HCT116 (cell line): ENCODE results near the gene LBR.

ENCODE experiments used
- POLR2A ChIP-seq: IDR thresholded peaks from 2 replicates; pipeline ENCODE4 v1.7.0; 2011; ENCODE audit warnings: borderline replicate concordance; ENCODE audit not compliant: insufficient read depth, insufficient read length; ENCODE audit errors: extremely low read depth
- POLR2AphosphoS5 ChIP-seq: IDR thresholded peaks from 2 replicates; pipeline ENCODE4 v1.6.1; 2011; ENCODE audit warnings: mild to moderate bottlenecking, low read depth, low read length, moderate library complexity
- SIN3A ChIP-seq: IDR thresholded peaks from 2 replicates; pipeline ENCODE4 v1.6.1; 2012; ENCODE audit warnings: low read depth
- ZFX ChIP-seq: fragments of 450-650 bp; IDR thresholded peaks from 2 replicates; pipeline ENCODE4 v1.6.1; 2017
- ZNF274 ChIP-seq: fragments of 200-500 bp; sonication (Bioruptor generic); IDR thresholded peaks from 2 replicates; pipeline ENCODE4 v1.6.1; 2014; ENCODE audit warnings: mild to moderate bottlenecking, low read depth, low read length, inconsistent platforms
- TF ChIP-seq, protein P1 (sequence below): IDR thresholded peaks from 2 replicates; pipeline ENCODE4 v1.6.1; 2012; ENCODE audit warnings: low read depth
- TF ChIP-seq, protein P2 (sequence below), 3 experiments: fragments of 200-600 bp in 1 of 3; sonication (generic) in 1 of 3; IDR thresholded peaks in 2 of 3; conservative IDR thresholded peaks in 1 of 3; 2 replicates each; pipeline ENCODE4 v1.5.1; 2012 to 2017; ENCODE audit warnings: low read depth in 2 of 3, low read length in 2 of 3, antibody characterized with exemption in 1 of 3, borderline replicate concordance in 1 of 3, control low read depth in 1 of 3, mild to moderate bottlenecking in 1 of 3, mixed read lengths in 1 of 3, mixed run types in 1 of 3, moderate library complexity in 1 of 3; ENCODE audit not compliant: insufficient read depth in 1 of 3
- TF ChIP-seq, protein P3 (sequence below): IDR thresholded peaks from 2 replicates; pipeline ENCODE4 v1.6.1; 2012

- TF ChIP-seq, protein P1, sequence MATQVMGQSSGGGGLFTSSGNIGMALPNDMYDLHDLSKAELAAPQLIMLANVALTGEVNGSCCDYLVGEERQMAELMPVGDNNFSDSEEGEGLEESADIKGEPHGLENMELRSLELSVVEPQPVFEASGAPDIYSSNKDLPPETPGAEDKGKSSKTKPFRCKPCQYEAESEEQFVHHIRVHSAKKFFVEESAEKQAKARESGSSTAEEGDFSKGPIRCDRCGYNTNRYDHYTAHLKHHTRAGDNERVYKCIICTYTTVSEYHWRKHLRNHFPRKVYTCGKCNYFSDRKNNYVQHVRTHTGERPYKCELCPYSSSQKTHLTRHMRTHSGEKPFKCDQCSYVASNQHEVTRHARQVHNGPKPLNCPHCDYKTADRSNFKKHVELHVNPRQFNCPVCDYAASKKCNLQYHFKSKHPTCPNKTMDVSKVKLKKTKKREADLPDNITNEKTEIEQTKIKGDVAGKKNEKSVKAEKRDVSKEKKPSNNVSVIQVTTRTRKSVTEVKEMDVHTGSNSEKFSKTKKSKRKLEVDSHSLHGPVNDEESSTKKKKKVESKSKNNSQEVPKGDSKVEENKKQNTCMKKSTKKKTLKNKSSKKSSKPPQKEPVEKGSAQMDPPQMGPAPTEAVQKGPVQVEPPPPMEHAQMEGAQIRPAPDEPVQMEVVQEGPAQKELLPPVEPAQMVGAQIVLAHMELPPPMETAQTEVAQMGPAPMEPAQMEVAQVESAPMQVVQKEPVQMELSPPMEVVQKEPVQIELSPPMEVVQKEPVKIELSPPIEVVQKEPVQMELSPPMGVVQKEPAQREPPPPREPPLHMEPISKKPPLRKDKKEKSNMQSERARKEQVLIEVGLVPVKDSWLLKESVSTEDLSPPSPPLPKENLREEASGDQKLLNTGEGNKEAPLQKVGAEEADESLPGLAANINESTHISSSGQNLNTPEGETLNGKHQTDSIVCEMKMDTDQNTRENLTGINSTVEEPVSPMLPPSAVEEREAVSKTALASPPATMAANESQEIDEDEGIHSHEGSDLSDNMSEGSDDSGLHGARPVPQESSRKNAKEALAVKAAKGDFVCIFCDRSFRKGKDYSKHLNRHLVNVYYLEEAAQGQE: no peak
- no peak for TF ChIP-seq ZFX
- no peak for TF ChIP-seq SIN3A
- TF ChIP-seq, protein P2, sequence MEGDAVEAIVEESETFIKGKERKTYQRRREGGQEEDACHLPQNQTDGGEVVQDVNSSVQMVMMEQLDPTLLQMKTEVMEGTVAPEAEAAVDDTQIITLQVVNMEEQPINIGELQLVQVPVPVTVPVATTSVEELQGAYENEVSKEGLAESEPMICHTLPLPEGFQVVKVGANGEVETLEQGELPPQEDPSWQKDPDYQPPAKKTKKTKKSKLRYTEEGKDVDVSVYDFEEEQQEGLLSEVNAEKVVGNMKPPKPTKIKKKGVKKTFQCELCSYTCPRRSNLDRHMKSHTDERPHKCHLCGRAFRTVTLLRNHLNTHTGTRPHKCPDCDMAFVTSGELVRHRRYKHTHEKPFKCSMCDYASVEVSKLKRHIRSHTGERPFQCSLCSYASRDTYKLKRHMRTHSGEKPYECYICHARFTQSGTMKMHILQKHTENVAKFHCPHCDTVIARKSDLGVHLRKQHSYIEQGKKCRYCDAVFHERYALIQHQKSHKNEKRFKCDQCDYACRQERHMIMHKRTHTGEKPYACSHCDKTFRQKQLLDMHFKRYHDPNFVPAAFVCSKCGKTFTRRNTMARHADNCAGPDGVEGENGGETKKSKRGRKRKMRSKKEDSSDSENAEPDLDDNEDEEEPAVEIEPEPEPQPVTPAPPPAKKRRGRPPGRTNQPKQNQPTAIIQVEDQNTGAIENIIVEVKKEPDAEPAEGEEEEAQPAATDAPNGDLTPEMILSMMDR (IDR thresholded peaks at IDR 0.05 in 2 of 3, conservative IDR thresholded peaks at IDR 0.05 in 1 of 3; ENCODE audit: borderline replicate concordance in 1 of 3, insufficient read depth in 1 of 3, low read depth in 2 of 3, low read length in 2 of 3): no peak
- TF ChIP-seq, protein P3, sequence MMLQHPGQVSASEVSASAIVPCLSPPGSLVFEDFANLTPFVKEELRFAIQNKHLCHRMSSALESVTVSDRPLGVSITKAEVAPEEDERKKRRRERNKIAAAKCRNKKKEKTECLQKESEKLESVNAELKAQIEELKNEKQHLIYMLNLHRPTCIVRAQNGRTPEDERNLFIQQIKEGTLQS: no peak
- no peak for TF ChIP-seq POLR2AphosphoS5
- TF ChIP-seq ZNF274: no peak
- no peak for TF ChIP-seq POLR2A
Observed at GRCh38 chr1:225462429-225462713, 34.5 kb upstream of the LBR start.
